ENCODE data around the gene JARID2. TPM values are rescaled to one million over a fixed set of nuclear protein-coding genes. Genes with fewer than 3 reads are reported as not detected.

Gene JARID2
- total and polyA plus RNA-seq, 2 of the 8 experiments (the other 6 are each of a cell fraction or from before 2014, with no cell fraction given) = 60.1 to 239 TPM

DNA sequence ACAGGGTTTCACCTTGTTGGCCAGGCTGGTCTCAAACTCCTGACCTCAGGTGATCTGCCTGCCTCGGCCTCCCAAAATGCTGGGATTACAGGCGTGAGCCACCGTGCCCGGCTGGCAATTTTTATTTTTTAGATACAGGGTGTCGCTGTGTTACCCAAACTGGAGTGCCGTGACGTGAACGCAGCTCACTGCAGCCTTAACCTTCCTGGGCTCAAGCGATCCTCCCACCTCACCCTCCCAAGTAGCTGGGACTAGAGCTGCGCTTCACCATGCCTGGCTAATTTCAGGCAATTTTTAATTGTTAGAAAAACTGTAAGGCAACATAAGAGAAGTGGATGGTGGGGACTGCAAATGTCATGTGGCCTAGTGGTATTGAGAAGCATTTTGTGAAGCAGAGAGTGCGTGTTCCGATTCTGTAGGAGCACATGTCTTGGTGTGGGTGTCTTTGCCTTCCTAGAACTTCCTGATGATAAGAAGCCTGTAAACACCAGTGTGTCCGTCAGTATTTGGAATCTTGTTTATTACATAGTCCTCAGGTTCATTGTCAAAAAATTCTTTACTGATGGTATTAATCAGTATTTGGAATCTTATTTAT, 18.0 kb downstream of the JARID2 start:
- CTCF ChIA-PET (ENCODE audit: partially characterized antibody) = interaction anchor here (0.6 to 2.2 kb wide), 4 partner anchors 24 to 1245 kb away, joined by 3 to 6 read pairs (median 4); no protein-coding TSS in a partner anchor
- H3K4ac ChIP-seq (replicated peaks; ENCODE audit: insufficient read length, low read depth, low read length) = no peak overlapping the region
- H3K36me3 ChIP-seq (ENCODE audit: control insufficient read depth in 2 of 4, insufficient read depth in 4 of 4, low read length in 3 of 4) = peaks cover 0 to 10% (median 0%) of the 10 kb centered on the region in 4 experiments; a peak in 1 of 8 replicates
- no peak overlapping the region for H2BK12ac ChIP-seq (ENCODE audit: low read depth, low read length)
- DNase-seq (ENCODE audit: low read depth in 1 of 2, low spot score in 2 of 2) (no peak), FAIRE-seq (no peak)
- H3K56ac ChIP-seq (replicated peaks; ENCODE audit: insufficient read length, low read depth, low read length) = no peak overlapping the region
- no peaks in the 10 kb centered on the region for H3K27me3 ChIP-seq (replicated peaks in 1 of 4; ENCODE audit: control insufficient read depth in 3 of 4, extremely low read depth in 1 of 4, insufficient read depth in 3 of 4, low read length in 3 of 4)
- H2AK5ac ChIP-seq (ENCODE audit: low read depth, low read length) = no peak overlapping the region
- H3K14ac ChIP-seq (ENCODE audit: insufficient read length) = no peak overlapping the region
- H4K5ac ChIP-seq (ENCODE audit: insufficient read length, low read depth, low read length) = no peak overlapping the region
- 68% methylated on average over 13 of the region's 13 CpGs; no CpG with 5 or more reads in 1 of the 2 experiments for WGBS, 2 experiments (ENCODE audit: extremely low coverage in 1 of 2, insufficient coverage in 1 of 2, insufficient read length in 1 of 2, insufficient replicate concordance in 2 of 2, low coverage in 1 of 2, low lambda C conversion rate in 2 of 2, missing lambda C conversion rate in 1 of 2)
- peaks cover 40 to 43% of the 10 kb centered on the region in 2 experiments for H4K20me1 ChIP-seq (replicated peaks in 1 of 2; ENCODE audit: control insufficient read depth in 1 of 2, insufficient read depth in 2 of 2, low read length in 2 of 2)
- no peak overlapping the region for H2AFZ ChIP-seq (ENCODE audit: low read length)
- peaks cover 30 to 61% (median 48%) of the 10 kb centered on the region in 4 experiments for H3K4me1 ChIP-seq (replicated peaks in 1 of 4; ENCODE audit: control insufficient read depth in 3 of 4, insufficient read depth in 4 of 4, low read length in 3 of 4)
- no peak overlapping the region for H2BK20ac ChIP-seq (ENCODE audit: low read length)
- TF ChIP-seq SP4 (IDR thresholded peaks at IDR 0.05; ENCODE audit: low read length) = no peak
- TF ChIP-seq POU5F1 (IDR thresholded peaks at IDR 0.05; ENCODE audit: low read depth, low read length) = no peak
- TF ChIP-seq KDM4A (IDR thresholded peaks at IDR 0.05; ENCODE audit: low read depth, low read length, severe bottlenecking) = no peak
- no peak for TF ChIP-seq POLR2AphosphoS5 (IDR thresholded peaks at IDR 0.05; ENCODE audit: low read depth, low read length)
- TF ChIP-seq HDAC2 (IDR thresholded peaks at IDR 0.05; ENCODE audit: borderline replicate concordance in 1 of 2, low read depth in 2 of 2, low read length in 2 of 2) = no peak
- TF ChIP-seq JUN (IDR thresholded peaks at IDR 0.05; ENCODE audit: low read depth, low read length) = no peak
- no peak for TF ChIP-seq POLR2A (IDR thresholded peaks at IDR 0.05; ENCODE audit: control extremely low read depth in 1 of 2, low read depth in 2 of 2, low read length in 2 of 2)
- no peak for TF ChIP-seq HDAC6 (IDR thresholded peaks at IDR 0.05; ENCODE audit: low read depth, low read length)
- no peak overlapping the region for H3K27ac ChIP-seq (ENCODE audit: low read depth, low read length)
- H3K18ac ChIP-seq (ENCODE audit: extremely low read depth, low read length) = no peak overlapping the region; the same call in 1 of the 2 replicates
- peaks cover 2% of the 10 kb centered on the region; the same call in 1 of the 2 replicates for H3K23me2 ChIP-seq (ENCODE audit: low read depth, low read length)
- no peak overlapping the region; the same call in 1 of the 2 replicates for H2BK5ac ChIP-seq (ENCODE audit: low read depth, low read length)
- no peak overlapping the region for H2BK15ac ChIP-seq (ENCODE audit: low read length)
- POLR2A ChIA-PET (ENCODE audit: partially characterized antibody) = interaction anchor here (1.1 to 4.0 kb wide), 2 partner anchors 14 to 17 kb away, joined by 4 to 21 read pairs; no protein-coding TSS in a partner anchor
- H3K9ac ChIP-seq (replicated peaks in 1 of 4; ENCODE audit: extremely low read depth in 1 of 4, low read depth in 3 of 4, low read length in 3 of 4) = no peak overlapping the region
- no peak overlapping the region for H3K23ac ChIP-seq (ENCODE audit: insufficient read length)
- no peaks in the 10 kb centered on the region for H3K9me3 ChIP-seq (ENCODE audit: insufficient read depth in 2 of 2, low read depth in 1 of 2, low read length in 1 of 2)
- no peak overlapping the region for H4K8ac ChIP-seq (ENCODE audit: extremely low read depth, insufficient read depth, low read length)
- peak overlapping the region; percentile 65 to 74 for H3K4me2 ChIP-seq (ENCODE audit: insufficient read depth in 1 of 2, low read depth in 2 of 2, low read length in 2 of 2)
- no peak overlapping the region for H4K91ac ChIP-seq (replicated peaks; ENCODE audit: insufficient read length, low read length)
- H3K4me3 ChIP-seq (ENCODE audit: extremely low read depth in 1 of 4, insufficient read depth in 2 of 4, low read depth in 3 of 4, low read length in 4 of 4) = peak overlapping the region in 3 of 4 experiments; percentile 12 to 47 (median 17); a peak in 4 of 8 replicates
- H3K79me2 ChIP-seq (ENCODE audit: control insufficient read depth in 1 of 2, insufficient read depth in 2 of 2, low read length in 2 of 2) = peaks cover 84 to 99% of the 10 kb centered on the region in 2 experiments
- peaks cover 8% of the 10 kb centered on the region; the same call in 1 of the 2 replicates for H3K79me1 ChIP-seq (ENCODE audit: low read depth, low read length)
- H2BK120ac ChIP-seq (replicated peaks; ENCODE audit: low read depth, low read length) = peak overlapping the region; percentile 5
